Measurements from ENCODE around the gene ARHGEF28.

GRCh38 chr5:73642344-73642743, 16.3 kb downstream of the ARHGEF28 start:
- TF ChIP-seq CTCF (IDR thresholded peaks at IDR 0.05) (no peak), POLR2AphosphoS5 (IDR thresholded peaks at IDR 0.05) (no peak)
